ENCODE data around the gene NEK6. TPM values are rescaled to one million over a fixed set of nuclear protein-coding genes. Genes with fewer than 3 reads are reported as not detected.

Gene NEK6
- total and polyA plus RNA-seq, 2 experiments from 2014 or later, result 14.3 to 27.0 TPM

DNA sequence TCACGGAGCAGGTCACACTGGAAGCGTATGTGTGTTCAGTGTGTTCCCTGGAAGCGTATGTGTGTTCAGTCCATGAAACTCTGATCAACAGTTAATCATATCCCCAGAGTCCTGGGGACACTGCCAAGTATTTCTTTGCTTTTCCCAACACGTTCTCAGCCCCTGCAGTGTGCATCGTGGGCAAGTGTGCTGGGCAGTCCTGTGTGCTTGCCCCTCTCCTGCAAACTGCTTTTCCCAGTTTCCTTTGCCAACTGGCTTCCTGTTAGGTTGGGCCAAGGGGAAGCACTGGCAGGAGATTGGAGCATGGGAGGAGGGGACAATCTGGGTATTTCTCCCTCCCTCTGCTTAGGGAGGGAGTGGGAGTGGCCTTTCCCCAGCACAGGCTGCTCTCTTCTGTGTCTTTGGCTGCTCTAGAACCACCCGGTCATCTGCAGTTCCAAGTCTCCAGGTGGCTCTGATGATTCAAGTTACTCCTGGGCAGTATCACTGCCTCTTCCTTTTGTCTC is 36.8 kb upstream of the NEK6 start:
- peak in 1 of 2 donors; percentile 67 for DNase-seq (ENCODE audit: low read depth in 1 of 2, low spot score in 1 of 2)
- Histone ChIP-seq H3K36me3 (no peaks in the 10 kb centered on the region), H3K4me1 (ENCODE audit: low read depth) (no peaks in the 10 kb centered on the region), H3K9me3 (ENCODE audit: low read depth) (no peaks in the 10 kb centered on the region), H3K4me3 (no peak overlapping the region), H3K27me3 (no peaks in the 10 kb centered on the region), H3K27ac (no peak overlapping the region)
- TF ChIP-seq, protein P1, sequence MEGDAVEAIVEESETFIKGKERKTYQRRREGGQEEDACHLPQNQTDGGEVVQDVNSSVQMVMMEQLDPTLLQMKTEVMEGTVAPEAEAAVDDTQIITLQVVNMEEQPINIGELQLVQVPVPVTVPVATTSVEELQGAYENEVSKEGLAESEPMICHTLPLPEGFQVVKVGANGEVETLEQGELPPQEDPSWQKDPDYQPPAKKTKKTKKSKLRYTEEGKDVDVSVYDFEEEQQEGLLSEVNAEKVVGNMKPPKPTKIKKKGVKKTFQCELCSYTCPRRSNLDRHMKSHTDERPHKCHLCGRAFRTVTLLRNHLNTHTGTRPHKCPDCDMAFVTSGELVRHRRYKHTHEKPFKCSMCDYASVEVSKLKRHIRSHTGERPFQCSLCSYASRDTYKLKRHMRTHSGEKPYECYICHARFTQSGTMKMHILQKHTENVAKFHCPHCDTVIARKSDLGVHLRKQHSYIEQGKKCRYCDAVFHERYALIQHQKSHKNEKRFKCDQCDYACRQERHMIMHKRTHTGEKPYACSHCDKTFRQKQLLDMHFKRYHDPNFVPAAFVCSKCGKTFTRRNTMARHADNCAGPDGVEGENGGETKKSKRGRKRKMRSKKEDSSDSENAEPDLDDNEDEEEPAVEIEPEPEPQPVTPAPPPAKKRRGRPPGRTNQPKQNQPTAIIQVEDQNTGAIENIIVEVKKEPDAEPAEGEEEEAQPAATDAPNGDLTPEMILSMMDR (IDR thresholded peaks at IDR 0.05; ENCODE audit: low read depth, low read length), result no peak

DNA sequence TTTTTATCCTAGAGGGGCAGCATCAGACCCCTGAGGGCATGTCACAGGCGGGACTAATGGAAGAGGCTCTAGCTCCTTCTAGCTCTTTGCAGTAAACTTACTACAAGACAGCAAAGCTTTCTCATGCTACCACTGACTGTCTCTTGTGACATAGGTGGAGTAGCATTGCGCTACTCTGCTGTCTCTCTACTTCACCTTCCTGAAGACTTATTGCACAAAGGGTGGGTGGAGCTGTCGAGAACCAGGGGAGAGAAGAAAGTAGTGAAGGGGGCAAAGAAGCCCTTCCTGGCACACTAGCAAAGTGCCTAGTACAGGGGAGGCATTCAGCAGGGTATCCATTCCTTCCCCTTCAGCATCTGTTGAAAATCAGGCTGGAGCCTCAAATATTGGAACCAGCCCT is 36.1 kb upstream of the NEK6 start:
- no peaks in the 10 kb centered on the region for H3K9me3 ChIP-seq (ENCODE audit: low read depth)
- H3K36me3 ChIP-seq, result no peaks in the 10 kb centered on the region
- TF ChIP-seq, protein P1 (IDR thresholded peaks at IDR 0.05; ENCODE audit: low read depth, low read length), result no peak
- no peaks in the 10 kb centered on the region for H3K27me3 ChIP-seq
- no peak overlapping the region for H3K27ac ChIP-seq
- no peaks in the 10 kb centered on the region for H3K4me1 ChIP-seq (ENCODE audit: low read depth)
- H3K4me3 ChIP-seq, result no peak overlapping the region
- no peak for DNase-seq (ENCODE audit: low read depth in 1 of 2, low spot score in 1 of 2)

DNA sequence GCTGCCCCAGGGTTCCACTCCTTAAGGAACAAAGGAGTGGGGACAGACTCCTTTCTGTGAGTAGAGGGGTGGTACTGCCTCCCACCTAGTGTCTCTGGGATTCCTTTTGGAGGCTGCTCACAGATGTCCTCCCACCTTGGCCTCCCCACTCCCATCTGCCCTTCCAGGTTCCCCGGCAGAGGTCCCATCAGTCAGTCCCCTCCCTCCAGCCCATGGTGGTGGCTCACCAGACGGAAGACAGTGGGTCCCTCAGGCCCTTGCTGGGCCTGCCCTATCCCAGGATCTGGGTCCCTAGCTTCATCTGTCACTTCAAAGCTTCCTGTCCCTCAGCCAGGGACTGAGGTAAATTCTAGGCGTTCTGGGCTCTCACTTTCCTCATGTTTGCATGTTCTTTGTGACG is 35.6 kb upstream of the NEK6 start:
- Histone ChIP-seq H3K27me3 (no peaks in the 10 kb centered on the region), H3K27ac (no peak overlapping the region), H3K9me3 (ENCODE audit: low read depth) (no peaks in the 10 kb centered on the region), H3K4me3 (no peak overlapping the region), H3K4me1 (ENCODE audit: low read depth) (no peaks in the 10 kb centered on the region), H3K36me3 (no peaks in the 10 kb centered on the region)
- no peak for DNase-seq (ENCODE audit: low read depth in 1 of 2, low spot score in 1 of 2)
- TF ChIP-seq, protein P1 (IDR thresholded peaks at IDR 0.05; ENCODE audit: low read depth, low read length), result no peak

DNA sequence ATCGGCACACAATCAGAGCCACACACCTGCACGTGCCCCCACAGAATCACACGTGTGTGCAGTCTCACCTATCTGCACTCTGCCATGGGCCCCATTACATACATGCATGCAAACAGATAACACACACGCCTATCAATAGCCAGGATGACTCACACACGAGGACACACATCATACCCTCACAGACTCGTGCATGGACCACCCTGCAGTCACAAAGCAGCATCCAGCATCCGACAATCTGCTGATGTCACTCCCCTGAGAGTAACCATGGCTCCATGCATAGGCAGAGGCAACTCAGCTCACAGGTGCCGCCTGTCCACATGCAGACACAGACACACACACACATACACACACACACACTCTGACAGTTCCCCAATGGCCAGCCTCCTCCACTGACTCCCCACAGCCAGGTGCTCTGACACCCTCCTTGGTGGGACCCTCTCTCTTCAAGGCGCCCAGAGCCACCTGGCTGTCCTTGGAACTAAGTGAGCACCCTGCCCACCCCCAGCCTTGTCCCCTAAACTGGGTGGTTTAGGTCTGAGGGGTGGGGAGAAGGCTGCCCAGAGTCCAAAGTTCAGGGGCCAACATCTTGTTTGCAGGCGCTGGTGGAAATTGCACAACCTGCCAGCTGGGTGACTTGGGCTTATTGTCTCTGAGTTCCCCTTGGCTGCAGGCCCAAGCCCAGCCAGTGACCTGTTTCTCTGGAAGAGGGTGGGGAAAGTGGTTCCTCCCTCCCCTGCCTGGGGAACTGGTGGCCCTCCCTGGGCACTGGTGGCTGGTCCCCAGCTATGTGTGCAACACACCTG is 34.6 kb upstream of the NEK6 start:
- no peak overlapping the region for H3K27ac ChIP-seq

DNA sequence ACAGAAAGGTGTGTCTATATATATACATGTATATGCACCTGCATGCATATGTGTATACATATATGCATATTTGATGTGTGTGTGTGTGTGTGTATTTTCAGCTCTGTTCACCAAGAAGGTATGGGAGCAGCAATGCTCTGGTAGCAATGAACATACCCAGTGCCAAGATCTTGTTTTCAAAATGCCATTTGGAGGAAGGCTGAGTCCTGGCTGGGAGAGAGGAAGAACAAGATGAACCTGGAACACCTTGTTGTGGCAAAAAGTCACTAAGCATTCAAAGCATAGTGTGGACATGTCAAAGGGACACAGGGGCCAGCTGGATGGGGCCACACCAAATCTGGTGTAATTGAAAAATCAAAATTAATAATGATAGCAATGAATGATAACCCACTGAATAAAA is 31.8 kb upstream of the NEK6 start:
- H3K27me3 ChIP-seq, result no peaks in the 10 kb centered on the region
- no peak overlapping the region for H3K27ac ChIP-seq
- no peaks in the 10 kb centered on the region for H3K36me3 ChIP-seq
- DNase-seq (ENCODE audit: low read depth in 1 of 2, low spot score in 1 of 2), result no peak
- TF ChIP-seq, protein P1 (IDR thresholded peaks at IDR 0.05; ENCODE audit: low read depth, low read length), result no peak
- H3K9me3 ChIP-seq (ENCODE audit: low read depth), result no peaks in the 10 kb centered on the region
- no peaks in the 10 kb centered on the region for H3K4me1 ChIP-seq (ENCODE audit: low read depth)
- H3K4me3 ChIP-seq, result no peak overlapping the region

More for the DNA sequence above, 34.6 kb upstream of the NEK6 start:
- no peaks in the 10 kb centered on the region for H3K27me3 ChIP-seq
- H3K4me1 ChIP-seq (ENCODE audit: low read depth), result no peaks in the 10 kb centered on the region
- H3K4me3 ChIP-seq, result no peak overlapping the region
- TF ChIP-seq, protein P1 (IDR thresholded peaks at IDR 0.05; ENCODE audit: low read depth, low read length), result no peak
- no peaks in the 10 kb centered on the region for H3K36me3 ChIP-seq
- DNase-seq (ENCODE audit: low read depth in 1 of 2, low spot score in 1 of 2), result peak in 1 of 2 donors; percentile 56
- H3K9me3 ChIP-seq (ENCODE audit: low read depth), result no peaks in the 10 kb centered on the region
